ENCODE data around the gene PROP1.
"Not testable (repeated sequence)": the region's sequence is repeated elsewhere in the genome, so short reads cannot be mapped to it uniquely, and the experiment has no call there.

PROP1 gene

GRCh38 chr5:177973066-177973635 is 22.9 kb downstream of the PROP1 start:
- Histone ChIP-seq H3K4me3 (replicated peaks; ENCODE audit: insufficient read depth, low read length) (no peak overlapping the region), H3K27me3 (ENCODE audit: insufficient read depth, poor library complexity, severe bottlenecking) (no peaks in the 10 kb centered on the region), H3K27ac (replicated peaks) (no peak overlapping the region)
- no peak for DNase-seq (ENCODE audit: low read depth in 1 of 2, low spot score in 1 of 2)
- no peak for TF ChIP-seq POLR2AphosphoS5 (IDR thresholded peaks at IDR 0.05; ENCODE audit: low read depth)
- TF ChIP-seq SPI1 (IDR thresholded peaks at IDR 0.05; ENCODE audit: borderline replicate concordance, low read depth): no peak
- TF ChIP-seq GABPA (IDR thresholded peaks at IDR 0.05; ENCODE audit: low read depth): no peak
- TF ChIP-seq REST (IDR thresholded peaks at IDR 0.05; ENCODE audit: insufficient replicate concordance, low read depth): no peak
- TF ChIP-seq CTCF (IDR thresholded peaks at IDR 0.05; ENCODE audit: insufficient read depth, low read length): no peak

- TF ChIP-seq GABPA (IDR thresholded peaks at IDR 0.05; ENCODE audit: low read depth) (no peak), SPI1 (IDR thresholded peaks at IDR 0.05; ENCODE audit: borderline replicate concordance, low read depth) (no peak), CTCF (IDR thresholded peaks at IDR 0.05; ENCODE audit: insufficient read depth, low read length) (no peak), POLR2AphosphoS5 (IDR thresholded peaks at IDR 0.05; ENCODE audit: low read depth) (no peak), REST (IDR thresholded peaks at IDR 0.05; ENCODE audit: insufficient replicate concordance, low read depth) (no peak)
- H3K27me3 ChIP-seq (ENCODE audit: insufficient read depth, poor library complexity, severe bottlenecking): no peaks in the 10 kb centered on the region
- H3K27ac ChIP-seq (replicated peaks): no peak overlapping the region
- no peak overlapping the region for H3K4me3 ChIP-seq (replicated peaks; ENCODE audit: insufficient read depth, low read length)
- no peak for DNase-seq (ENCODE audit: low read depth in 1 of 2, low spot score in 1 of 2)
Observed at GRCh38 chr5:177972613-177973012, 23.4 kb downstream of the PROP1 start.

GRCh38 chr5:177972014-177972413 is 24.0 kb downstream of the PROP1 start:
- not testable (repeated sequence) for H3K27me3 ChIP-seq (ENCODE audit: insufficient read depth, poor library complexity, severe bottlenecking); DNase-seq (ENCODE audit: low read depth in 1 of 2, low spot score in 1 of 2)

GRCh38 chr5:177968661-177969211 is 27.3 kb downstream of the PROP1 start:
- Histone ChIP-seq H3K4me3 (replicated peaks; ENCODE audit: insufficient read depth, low read length) (no peak overlapping the region), H3K27ac (replicated peaks) (no peak overlapping the region), H3K27me3 (ENCODE audit: insufficient read depth, poor library complexity, severe bottlenecking) (no peaks in the 10 kb centered on the region)
- no peak for DNase-seq (ENCODE audit: low read depth in 1 of 2, low spot score in 1 of 2)
- TF ChIP-seq CTCF (IDR thresholded peaks at IDR 0.05; ENCODE audit: insufficient read depth, low read length): no peak
- no peak for TF ChIP-seq GABPA (IDR thresholded peaks at IDR 0.05; ENCODE audit: low read depth)
- TF ChIP-seq SPI1 (IDR thresholded peaks at IDR 0.05; ENCODE audit: borderline replicate concordance, low read depth): no peak
- no peak for TF ChIP-seq REST (IDR thresholded peaks at IDR 0.05; ENCODE audit: insufficient replicate concordance, low read depth)
- no peak for TF ChIP-seq POLR2AphosphoS5 (IDR thresholded peaks at IDR 0.05; ENCODE audit: low read depth)

More at GRCh38 chr5:177972014-177972413, 24.0 kb downstream of the PROP1 start:
- H3K27ac ChIP-seq (replicated peaks); H3K4me3 ChIP-seq (replicated peaks; ENCODE audit: insufficient read depth, low read length): not testable (repeated sequence)
